Heart left ventricle (tissue), 13 donors: ENCODE results near the gene NMT2.

Source experiments
- CTCF ChIP-seq, 12 donors: fragments of 200-600 bp; sonication (generic) in 4 of 12; IDR thresholded peaks; one replicate each; pipeline versions ENCODE4 v1.5.0 to v1.8.0; 2018 to 2022; ENCODE audit warnings: antibody characterized with exemption in 12 of 12, mild to moderate bottlenecking in 5 of 12
- POLR2A ChIP-seq, 2 donors: fragments of 450-650 bp; IDR thresholded peaks; one replicate each; pipeline ENCODE4 v1.6.1; 2017; ENCODE audit warnings: antibody characterized with exemption in 2 of 2, mild to moderate bottlenecking in 2 of 2, moderate library complexity in 2 of 2
- donor health status: ischemic (EF 13 %, LVEDD 7.1; RV severe dilation, severe dysfunction).
- donor health status: DM: no; HTN: yes; CAD: no.
- donor health status: DM: no; HTN: no; CAD: no.
- donor health status: ischemic (EF 25% LVEDD 6.9; RV normal size, moderate dysfunction).
- donor health status: ischemic (EF 25% LVEDD 5.7; RV mildly dilated, moderate dysfunction).
- donor health status: ischemic (EF 35%, LVEDD 5.7; RV mildly dilated, moderate dysfunction).
- donor health status: nonischemic (EF 11% LVEDD 7.7; RV severe dilation, severe dysfunction).
- donor health status: DM: yes; HTN: yes; CAD: no.
- donor health status: PGD.
- donor health status: ischemic (EF 29% LVEDD 5.4; RV normal size, mild dysfunction).
- donor health status: nonischemic (EF 23%, LVEDD 6.1; RV moderate dilation, normal function).

GRCh38 chr10:15181576-15182156 lies 13.2 kb upstream of the NMT2 start:
- TF ChIP-seq POLR2A (IDR thresholded peaks at IDR 0.05) = no peak
- TF ChIP-seq CTCF (IDR thresholded peaks at IDR 0.05) = no peak
